Transverse colon (tissue), 4 donors: ENCODE results near the gene CTSA.

Experiments
- CTCF ChIP-seq, 5 experiments: fragments of 200-600 bp in 3 of 5; fragments of 450-650 bp in 2 of 5; sonication (generic) in 3 of 5; IDR thresholded peaks; 1 replicate in 2 of 5; 2 replicates in 3 of 5; pipeline ENCODE4 v1.5.1; 2016 to 2017; ENCODE audit warnings: antibody characterized with exemption in 5 of 5, inconsistent platforms in 3 of 5, mild to moderate bottlenecking in 2 of 5, moderate library complexity in 1 of 5
- POLR2A ChIP-seq: fragments of 450-650 bp; IDR thresholded peaks from one replicate; pipeline ENCODE4 v1.6.1; 2016; ENCODE audit warnings: antibody characterized with exemption, mild to moderate bottlenecking, moderate library complexity
- POLR2AphosphoS5 ChIP-seq, 3 donors: sonication (generic); formaldehyde crosslinking; IDR thresholded peaks; one replicate each; pipeline ENCODE4 v1.6.1; 2016; ENCODE audit warnings: antibody characterized with exemption in 3 of 3

DNA sequence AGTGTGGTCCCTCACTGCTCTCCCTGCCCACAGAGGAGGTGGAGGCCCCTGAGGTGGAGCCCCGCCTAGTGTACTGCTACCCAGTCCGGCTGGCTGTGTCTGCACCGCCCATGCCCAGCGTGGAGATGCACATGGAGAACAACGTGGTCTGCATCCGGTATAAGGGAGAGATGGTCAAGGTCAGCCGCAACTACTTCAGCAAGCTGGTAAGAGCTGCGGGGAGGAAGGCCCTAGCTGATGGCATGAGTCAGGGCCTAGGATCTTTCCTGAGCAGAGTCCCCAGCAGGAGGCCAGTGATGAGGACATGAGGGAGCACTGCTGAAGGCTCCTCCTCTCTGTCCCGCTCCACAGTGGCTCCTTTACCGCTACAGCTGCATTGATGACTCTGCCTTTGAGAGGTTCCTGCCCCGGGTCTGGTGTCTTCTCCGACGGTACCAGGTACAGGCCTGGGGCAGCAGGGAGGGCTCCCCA is 54.6 kb downstream of the CTSA start:
- TF ChIP-seq POLR2AphosphoS5 (IDR thresholded peaks at IDR 0.05) = no peak
- TF ChIP-seq POLR2A = no peak
- TF ChIP-seq CTCF (IDR thresholded peaks at IDR 0.05) = no peak
